CD14-positive monocyte (primary cell): ENCODE measurements around the gene CDS2. TPM values are rescaled to one million over a fixed set of nuclear protein-coding genes. Genes with fewer than 3 reads are reported as not detected.

Experiments
- DNase-seq, 3 donors: peaks; one replicate each; pipeline ENCODE4 v3.0.0-alpha.2; 2011 to 2022
- H2AFZ ChIP-seq: 2 replicates; pipeline ENCODE4 v1.6.0; 2012; ENCODE audit warnings: mild to moderate bottlenecking, low read depth, low read length, inconsistent platforms; ENCODE audit not compliant: insufficient read depth, poor library complexity, severe bottlenecking
- H3K27ac ChIP-seq, 2 donors: 1 replicate in 1 of 2; 2 replicates in 1 of 2; pipeline ENCODE4 v1.5.1; 2012 to 2013; ENCODE audit warnings: low read length in 2 of 2, control low read depth in 1 of 2, inconsistent platforms in 1 of 2, low read depth in 1 of 2, mild to moderate bottlenecking in 1 of 2
- H3K27me3 ChIP-seq, 2 donors: one replicate each; pipeline versions ENCODE4 v1.6.0 to v1.6.1; 2011 to 2013; ENCODE audit warnings: low read length in 2 of 2; ENCODE audit not compliant: control insufficient read depth in 2 of 2, insufficient read depth in 2 of 2
- H3K36me3 ChIP-seq, 2 donors: replicated peaks in 1 of 2; 1 replicate in 1 of 2; 2 replicates in 1 of 2; pipeline versions ENCODE4 v1.5.1 to v1.6.1; 2012 to 2013; ENCODE audit warnings: low read length in 2 of 2, control low read depth in 1 of 2, inconsistent platforms in 1 of 2, mild to moderate bottlenecking in 1 of 2; ENCODE audit not compliant: insufficient read depth in 2 of 2, control insufficient read depth in 1 of 2
- H3K4me1 ChIP-seq, 2 donors: 1 replicate in 1 of 2; 2 replicates in 1 of 2; pipeline versions ENCODE4 v1.5.1 to v1.6.1; 2012 to 2013; ENCODE audit warnings: low read length in 2 of 2, control low read depth in 1 of 2, inconsistent platforms in 1 of 2, mild to moderate bottlenecking in 1 of 2, moderate library complexity in 1 of 2; ENCODE audit not compliant: insufficient read depth in 2 of 2, control insufficient read depth in 1 of 2
- H3K4me2 ChIP-seq: replicated peaks from 2 replicates; pipeline ENCODE3; 2012; ENCODE audit warnings: low read length, moderate library complexity, mild to moderate bottlenecking; ENCODE audit not compliant: poor library complexity, severe bottlenecking; ENCODE audit errors: extremely low read depth
- H3K4me3 ChIP-seq, 3 experiments: fragments of 200-600 bp in 1 of 3; sonication (generic) in 1 of 3; replicated peaks in 1 of 3; 1 replicate in 2 of 3; 2 replicates in 1 of 3; pipeline ENCODE4 v1.5.1; 2011 to 2013; ENCODE audit warnings: low read length in 3 of 3, mild to moderate bottlenecking in 3 of 3, control low read depth in 2 of 3, low read depth in 2 of 3, inconsistent platforms in 1 of 3, moderate library complexity in 1 of 3
- H3K79me2 ChIP-seq: 2 replicates; pipeline ENCODE4 v1.6.0; 2012; ENCODE audit warnings: mild to moderate bottlenecking, control low read depth, inconsistent platforms, low read length, moderate library complexity; ENCODE audit not compliant: insufficient read depth
- H3K9ac ChIP-seq: 2 replicates; pipeline ENCODE4 v1.6.0; 2017; ENCODE audit warnings: low read length, mild to moderate bottlenecking; ENCODE audit not compliant: insufficient read depth, poor library complexity, severe bottlenecking
- H3K9me3 ChIP-seq, 2 donors: replicated peaks in 1 of 2; 1 replicate in 1 of 2; 2 replicates in 1 of 2; pipeline versions ENCODE4 v1.5.1 to v1.6.1; 2012 to 2013; ENCODE audit warnings: low read length in 2 of 2, control low read depth in 1 of 2; ENCODE audit not compliant: control insufficient read depth in 1 of 2, insufficient read depth in 1 of 2
- H4K20me1 ChIP-seq: 2 replicates; pipeline ENCODE4 v1.6.0; 2012; ENCODE audit warnings: mild to moderate bottlenecking, low read length, control low read depth, moderate library complexity; ENCODE audit not compliant: insufficient read depth
- H3K27ac Mint-ChIP-seq, 7 donors: one replicate each; pipeline ENCODE4 v1.8.0; 2020; ENCODE audit warnings: mild to moderate bottlenecking in 7 of 7, mixed read lengths in 7 of 7, moderate library complexity in 6 of 7, inconsistent platforms in 2 of 7
- H3K27me3 Mint-ChIP-seq, 3 donors: one replicate each; pipeline ENCODE4 v1.8.0; 2021 to 2022; ENCODE audit warnings: low read depth in 3 of 3, mild to moderate bottlenecking in 3 of 3, mixed read lengths in 3 of 3, moderate library complexity in 3 of 3, inconsistent platforms in 1 of 3
- H3K36me3 Mint-ChIP-seq, 2 donors: one replicate each; pipeline ENCODE4 v1.8.0; 2020; ENCODE audit warnings: mixed read lengths in 2 of 2, inconsistent platforms in 1 of 2, mild to moderate bottlenecking in 1 of 2
- H3K4me1 Mint-ChIP-seq: one replicate; pipeline ENCODE4 v1.8.0; 2020; ENCODE audit warnings: mild to moderate bottlenecking, mixed read lengths
- H3K4me3 Mint-ChIP-seq, 2 donors: one replicate each; pipeline ENCODE4 v1.8.0; 2020; ENCODE audit warnings: mild to moderate bottlenecking in 2 of 2, mixed read lengths in 2 of 2, moderate library complexity in 1 of 2
- H3K9me3 Mint-ChIP-seq, 7 donors: one replicate each; pipeline ENCODE4 v1.8.0; 2020 to 2022; ENCODE audit warnings: mixed read lengths in 7 of 7, mild to moderate bottlenecking in 6 of 7, moderate library complexity in 6 of 7, inconsistent platforms in 2 of 7
- CTCF ChIP-seq: fragments of 200-600 bp; IDR thresholded peaks from one replicate; pipeline ENCODE4 v1.8.0; 2022; ENCODE audit warnings: antibody characterized with exemption, mild to moderate bottlenecking
- WGBS: methylation state at CpG from one replicate; pipeline ENCODE4 v1.1.5; 2013; ENCODE audit warnings: missing lambda C conversion rate; ENCODE audit not compliant: insufficient coverage; 5-methylcytosine and 5-hydroxymethylcytosine counted together
- intact Hi-C, 2 donors: fragments of 100-400 bp; cut with micrococcal nuclease; formaldehyde crosslinking; loops; one replicate each; pipeline versions ENCODE4 v1.15.0 to v1.15.1; 2023
- polyA plus RNA-seq, 3 donors: library from polyadenylated mRNA; depleted of rRNA in 1 of 3; unstranded in 2 of 3; stranded (reverse) in 1 of 3; fragments of 300-500 nt in 2 of 3; fragments of >200 nt in 1 of 3; fragmentation: Illumina TruSeq in 2 of 3; gene quantifications; 1 replicate in 2 of 3; 2 replicates in 1 of 3; pipeline ENCODE4 v1.2.3, GENCODE V29; 2012 to 2021

Gene CDS2
- polyA plus RNA-seq, 3 donors, result 28.6 to 62.6 (median 54.4) TPM

- DNase-seq, result no peak
- H3K4me3 ChIP-seq, result no peak overlapping the region
- Mint-ChIP-seq H3K27me3 (no peaks in the 10 kb centered on the region), H3K9me3 (no peaks in the 10 kb centered on the region), H3K27ac (no peak overlapping the region), H3K4me3 (no peak overlapping the region), H3K4me1 (peaks cover 7% of the 10 kb centered on the region), H3K36me3 (peaks cover 54 to 83% of the 10 kb centered on the region in 2 donors)
- H3K79me2 ChIP-seq, result no peaks in the 10 kb centered on the region
- no peak for TF ChIP-seq CTCF
- no peak overlapping the region for H3K9ac ChIP-seq
- no peaks in the 10 kb centered on the region for H3K9me3 ChIP-seq
- H3K36me3 ChIP-seq, result peaks cover 55 to 92% of the 10 kb centered on the region in 2 donors
- WGBS, result no CpG with 5 or more reads among the region's 2 CpGs
- no peak overlapping the region for H2AFZ ChIP-seq
- intact Hi-C loops, result loop anchor here (5.0 kb wide), 1 partner anchor 102 kb away; the partner anchor contains the start of gene SLC23A2 (in 2 of the 2)
- H3K27ac ChIP-seq, result no peak overlapping the region
- H4K20me1 ChIP-seq, result no peaks in the 10 kb centered on the region
- H3K4me1 ChIP-seq, result peaks cover 0 to 2% of the 10 kb centered on the region in 2 donors
- no peaks in the 10 kb centered on the region for H3K27me3 ChIP-seq
- H3K4me2 ChIP-seq, result no peak overlapping the region
Observed at GRCh38 chr20:5104479-5104878, 22.3 kb upstream of the CDS2 start.

- no peak overlapping the region for H2AFZ ChIP-seq
- DNase-seq, result no peak
- peaks cover 13 to 15% of the 10 kb centered on the region in 2 donors for H3K4me1 ChIP-seq
- H3K4me3 ChIP-seq, result no peak overlapping the region
- H3K27me3 ChIP-seq, result no peaks in the 10 kb centered on the region
- H3K4me3 Mint-ChIP-seq, result no peak overlapping the region
- intact Hi-C loops, result no loop called here
- H3K36me3 ChIP-seq, result peaks cover 42 to 67% of the 10 kb centered on the region in 2 donors
- peak overlapping the region in 1 of 7 donors; percentile 50 for H3K27ac Mint-ChIP-seq
- WGBS, result 100% methylated on average over 4 of the region's 5 CpGs
- no peak overlapping the region for H3K4me2 ChIP-seq
- TF ChIP-seq CTCF, result no peak
- H3K9me3 ChIP-seq, result no peaks in the 10 kb centered on the region
- H3K9me3 Mint-ChIP-seq, result no peaks in the 10 kb centered on the region
- H4K20me1 ChIP-seq, result no peaks in the 10 kb centered on the region
- peaks cover 29 to 65% of the 10 kb centered on the region in 2 donors for H3K36me3 Mint-ChIP-seq
- H3K4me1 Mint-ChIP-seq, result peaks cover 12% of the 10 kb centered on the region
- peaks cover 28% of the 10 kb centered on the region for H3K79me2 ChIP-seq
- H3K9ac ChIP-seq, result no peak overlapping the region
- no peaks in the 10 kb centered on the region for H3K27me3 Mint-ChIP-seq
- no peak overlapping the region for H3K27ac ChIP-seq
Observed at GRCh38 chr20:5109276-5109675, 17.5 kb upstream of the CDS2 start.
